Liver (tissue), 9 donors: Measurements from ENCODE around the gene EVL. TPM values are rescaled to one million over a fixed set of nuclear protein-coding genes. Genes with fewer than 3 reads are reported as not detected.

ENCODE experiments used
- DNase-seq: peaks from one replicate; pipeline ENCODE4 v3.0.0-alpha.2; 2017; ENCODE audit warnings: low spot score
- H3K27ac ChIP-seq, 2 donors: one replicate each; pipeline ENCODE4 v1.7.0; 2013; ENCODE audit warnings: inconsistent platforms in 2 of 2, low read length in 2 of 2, control low read depth in 1 of 2, low read depth in 1 of 2, mild to moderate bottlenecking in 1 of 2
- H3K27me3 ChIP-seq, 4 donors: one replicate each; pipeline versions ENCODE4 v1.6.1 to v1.7.0; 2013; ENCODE audit warnings: low read length in 3 of 4, inconsistent platforms in 1 of 4, mild to moderate bottlenecking in 1 of 4, moderate library complexity in 1 of 4; ENCODE audit not compliant: control insufficient read depth in 4 of 4, insufficient read depth in 4 of 4
- H3K36me3 ChIP-seq, 4 donors: one replicate each; pipeline versions ENCODE4 v1.6.1 to v1.7.0; 2013; ENCODE audit warnings: low read length in 3 of 4, mild to moderate bottlenecking in 3 of 4, low read depth in 1 of 4, moderate library complexity in 1 of 4; ENCODE audit not compliant: control insufficient read depth in 4 of 4, insufficient read depth in 3 of 4
- H3K4me1 ChIP-seq, 4 donors: one replicate each; pipeline versions ENCODE4 v1.6.1 to v1.7.0; 2013; ENCODE audit warnings: low read length in 3 of 4, mild to moderate bottlenecking in 3 of 4, moderate library complexity in 1 of 4; ENCODE audit not compliant: control insufficient read depth in 4 of 4, insufficient read depth in 4 of 4
- H3K4me3 ChIP-seq, 3 donors: one replicate each; pipeline versions ENCODE4 v1.6.1 to v1.7.0; 2013; ENCODE audit warnings: low read length in 3 of 3, control low read depth in 1 of 3, low read depth in 1 of 3, mild to moderate bottlenecking in 1 of 3
- H3K9ac ChIP-seq, 2 donors: one replicate each; pipeline ENCODE4 v1.7.0; 2013; ENCODE audit warnings: low read length in 2 of 2, mild to moderate bottlenecking in 2 of 2, moderate library complexity in 2 of 2, control low read depth in 1 of 2, low read depth in 1 of 2
- H3K9me3 ChIP-seq, 4 donors: one replicate each; pipeline versions ENCODE4 v1.6.1 to v1.7.0; 2013; ENCODE audit warnings: low read length in 3 of 4; ENCODE audit not compliant: control insufficient read depth in 4 of 4
- EGR1 ChIP-seq, 2 donors: IDR thresholded peaks; 2 replicates each; pipeline ENCODE4 v1.6.1; 2016 to 2018; ENCODE audit warnings: antibody characterized with exemption in 2 of 2, low read depth in 2 of 2
- FOXA1 ChIP-seq: IDR thresholded peaks from 2 replicates; pipeline ENCODE4 v1.6.1; 2016; ENCODE audit warnings: antibody characterized with exemption
- FOXA2 ChIP-seq: IDR thresholded peaks from 2 replicates; pipeline ENCODE4 v1.6.1; 2016; ENCODE audit warnings: antibody characterized with exemption
- GABPA ChIP-seq, 2 donors: IDR thresholded peaks in 1 of 2; conservative IDR thresholded peaks in 1 of 2; 2 replicates each; pipeline ENCODE4 v1.6.1; 2016; ENCODE audit warnings: antibody characterized with exemption in 2 of 2, mild to moderate bottlenecking in 1 of 2, moderate library complexity in 1 of 2
- HNF4A ChIP-seq, 2 donors: conservative IDR thresholded peaks; 2 replicates each; pipeline ENCODE4 v1.6.1; 2016; ENCODE audit warnings: antibody characterized with exemption in 2 of 2, mild to moderate bottlenecking in 2 of 2
- HNF4G ChIP-seq: IDR thresholded peaks from 2 replicates; pipeline ENCODE4 v1.6.1; 2016; ENCODE audit warnings: antibody characterized with exemption
- MAX ChIP-seq: IDR thresholded peaks from 2 replicates; pipeline ENCODE4 v1.6.1; 2016; ENCODE audit warnings: antibody characterized with exemption
- NR2F2 ChIP-seq: IDR thresholded peaks from 2 replicates; pipeline ENCODE4 v1.6.1; 2016; ENCODE audit warnings: antibody characterized with exemption
- RAD21 ChIP-seq, 2 donors: IDR thresholded peaks; 2 replicates each; pipeline ENCODE4 v1.6.1; 2016; ENCODE audit warnings: antibody characterized with exemption in 2 of 2, mild to moderate bottlenecking in 2 of 2
- REST ChIP-seq: IDR thresholded peaks from 2 replicates; pipeline ENCODE4 v1.6.1; 2016; ENCODE audit warnings: antibody characterized with exemption, mild to moderate bottlenecking
- RXRA ChIP-seq, 2 donors: IDR thresholded peaks; 2 replicates each; pipeline ENCODE4 v1.6.1; 2017 to 2018; ENCODE audit warnings: antibody characterized with exemption in 2 of 2, mild to moderate bottlenecking in 1 of 2
- SP1 ChIP-seq: IDR thresholded peaks from 2 replicates; pipeline ENCODE4 v1.6.1; 2018; ENCODE audit warnings: antibody characterized with exemption, mild to moderate bottlenecking
- TAF1 ChIP-seq: conservative IDR thresholded peaks from 2 replicates; pipeline ENCODE4 v1.6.1; 2016; ENCODE audit warnings: antibody characterized with exemption, mild to moderate bottlenecking
- YY1 ChIP-seq: IDR thresholded peaks from 2 replicates; pipeline ENCODE4 v1.6.1; 2016; ENCODE audit warnings: antibody characterized with exemption, mild to moderate bottlenecking
- ZBTB33 ChIP-seq: IDR thresholded peaks from 2 replicates; pipeline ENCODE4 v1.6.1; 2016; ENCODE audit warnings: antibody characterized with exemption
- WGBS: extraction: QIAGEN DNeasy Blood & Tissue Kit; methylation state at CpG from one replicate; pipeline ENCODE4 v1.1.7; 2013; 5-methylcytosine and 5-hydroxymethylcytosine counted together
- polyA plus RNA-seq, 2 donors: library from polyadenylated mRNA; stranded (reverse) in 1 of 2; unstranded in 1 of 2; fragments of 200-250 nt in 1 of 2; fragments of >200 nt in 1 of 2; fragmentation: Nextera tagmentation in 1 of 2; extraction: Ambion mirVana in 1 of 2; gene quantifications; one replicate each; pipeline versions ENCODE4 v1.2.1 to v1.2.3, GENCODE V29; 2013 to 2015
- total RNA-seq, 2 donors: library from RNA; depleted of rRNA; stranded (reverse); fragments of >200 nt; gene quantifications; one replicate each; pipeline ENCODE4 v1.2.3, GENCODE V29; 2014
- TF ChIP-seq, protein P1 (sequence below): IDR thresholded peaks from 2 replicates; pipeline ENCODE4 v1.6.1; 2016; ENCODE audit warnings: antibody characterized with exemption
- TF ChIP-seq, protein P2 (sequence below): fragments of 150-350 bp; IDR thresholded peaks from 2 replicates; pipeline ENCODE4 v1.5.1; 2017; ENCODE audit warnings: improper control_type of control experiment, low read depth, low read length; ENCODE audit not compliant: missing input control
- donor health status: healthy.
- donor health status: healthy.
- donor health status: healthy.
- donor health status: healthy.
- donor health status: healthy.

The EVL gene
- total and polyA plus RNA-seq, 4 donors, result 11.3 to 85.9 (median 33.9) TPM

DNA sequence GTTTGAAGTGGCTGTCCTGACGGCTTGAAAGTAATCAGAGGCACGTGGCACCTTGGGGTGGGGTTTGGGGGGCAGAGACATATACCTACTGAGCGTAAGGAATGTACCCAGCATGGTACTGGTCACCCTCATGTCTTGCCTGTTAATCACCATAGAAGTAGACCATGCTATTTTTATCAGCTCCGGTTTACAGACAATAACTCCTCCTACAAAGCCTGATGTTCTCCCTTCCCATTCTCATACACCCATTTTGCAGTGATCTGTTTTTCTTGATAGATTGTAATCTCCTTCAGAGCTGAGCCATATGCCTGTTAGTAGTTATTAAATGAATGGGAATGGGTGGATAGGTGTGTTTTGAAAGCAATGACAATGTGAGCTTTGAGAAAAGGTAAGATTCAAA lies 10.5 kb downstream of the EVL start (continued):
- no peak for TF ChIP-seq HNF4G

DNA sequence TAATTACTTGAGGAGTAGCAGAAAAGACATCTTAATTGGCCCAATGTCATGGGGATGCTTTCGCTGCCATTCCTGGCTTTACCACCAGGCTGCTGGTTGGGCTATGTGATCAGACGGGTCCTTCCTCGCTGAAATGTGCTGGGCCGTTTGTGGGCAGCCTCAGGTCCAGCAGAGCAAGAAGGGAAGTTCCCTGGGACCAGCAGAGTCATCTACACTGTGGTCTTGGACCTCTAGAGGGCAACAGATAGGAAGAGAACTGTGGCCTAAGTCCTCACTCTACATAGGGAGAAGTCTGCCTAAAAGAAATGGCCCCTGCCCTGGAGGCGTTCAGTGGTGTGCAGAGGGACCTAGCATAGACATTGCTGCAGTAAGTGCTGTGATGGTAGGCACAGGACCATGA lies 10.9 kb downstream of the EVL start:
- peak in 1 of 2 donors; percentile 59 for TF ChIP-seq RAD21 (IDR thresholded peaks at IDR 0.05)
- no peak for TF ChIP-seq RXRA (IDR thresholded peaks at IDR 0.05)
- no peak for TF ChIP-seq SP1
- no peak for TF ChIP-seq NR2F2
- TF ChIP-seq, protein P1, sequence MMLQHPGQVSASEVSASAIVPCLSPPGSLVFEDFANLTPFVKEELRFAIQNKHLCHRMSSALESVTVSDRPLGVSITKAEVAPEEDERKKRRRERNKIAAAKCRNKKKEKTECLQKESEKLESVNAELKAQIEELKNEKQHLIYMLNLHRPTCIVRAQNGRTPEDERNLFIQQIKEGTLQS, result no peak
- no peak for TF ChIP-seq TAF1
- TF ChIP-seq, protein P2, sequence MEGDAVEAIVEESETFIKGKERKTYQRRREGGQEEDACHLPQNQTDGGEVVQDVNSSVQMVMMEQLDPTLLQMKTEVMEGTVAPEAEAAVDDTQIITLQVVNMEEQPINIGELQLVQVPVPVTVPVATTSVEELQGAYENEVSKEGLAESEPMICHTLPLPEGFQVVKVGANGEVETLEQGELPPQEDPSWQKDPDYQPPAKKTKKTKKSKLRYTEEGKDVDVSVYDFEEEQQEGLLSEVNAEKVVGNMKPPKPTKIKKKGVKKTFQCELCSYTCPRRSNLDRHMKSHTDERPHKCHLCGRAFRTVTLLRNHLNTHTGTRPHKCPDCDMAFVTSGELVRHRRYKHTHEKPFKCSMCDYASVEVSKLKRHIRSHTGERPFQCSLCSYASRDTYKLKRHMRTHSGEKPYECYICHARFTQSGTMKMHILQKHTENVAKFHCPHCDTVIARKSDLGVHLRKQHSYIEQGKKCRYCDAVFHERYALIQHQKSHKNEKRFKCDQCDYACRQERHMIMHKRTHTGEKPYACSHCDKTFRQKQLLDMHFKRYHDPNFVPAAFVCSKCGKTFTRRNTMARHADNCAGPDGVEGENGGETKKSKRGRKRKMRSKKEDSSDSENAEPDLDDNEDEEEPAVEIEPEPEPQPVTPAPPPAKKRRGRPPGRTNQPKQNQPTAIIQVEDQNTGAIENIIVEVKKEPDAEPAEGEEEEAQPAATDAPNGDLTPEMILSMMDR, result peak; percentile 8
- TF ChIP-seq ZBTB33, result no peak
- no peak for TF ChIP-seq GABPA (IDR thresholded peaks at IDR 0.05 in 1 of 2, conservative IDR thresholded peaks at IDR 0.05 in 1 of 2)
- TF ChIP-seq HNF4A (conservative IDR thresholded peaks at IDR 0.05), result no peak
- TF ChIP-seq MAX, result no peak
- TF ChIP-seq YY1, result no peak
- no peak for TF ChIP-seq FOXA1
- no peak for TF ChIP-seq HNF4G
- TF ChIP-seq EGR1 (IDR thresholded peaks at IDR 0.05; ENCODE audit: low read depth in 2 of 2), result no peak
- no peak for TF ChIP-seq REST
- TF ChIP-seq FOXA2, result no peak
- H3K9me3 ChIP-seq, result no peaks in the 10 kb centered on the region
- 80% methylated on average over 5 of the region's 5 CpGs for WGBS
- no peak overlapping the region for H3K9ac ChIP-seq
- DNase-seq, result no peak
- H3K4me3 ChIP-seq, result no peak overlapping the region
- no peak overlapping the region for H3K27ac ChIP-seq
- no peaks in the 10 kb centered on the region for H3K27me3 ChIP-seq
- H3K4me1 ChIP-seq, result peaks cover 0 to 10% (median under 1%) of the 10 kb centered on the region in 4 donors
- no peaks in the 10 kb centered on the region for H3K36me3 ChIP-seq
